Stimulated activated CD8-positive, alpha-beta memory T cell treated with anti-CD3 and anti-CD28 coated beads, Interleukin-4, amount 100 ng/mL, for 24 hours (primary cell): ENCODE measurements around the gene PXYLP1.
A peak's percentile ranks its signal among the peaks of the same experiment; 100 is the strongest.
"Not testable (repeated sequence)": the region's sequence is repeated elsewhere in the genome, so short reads cannot be mapped to it uniquely, and the experiment has no call there.

Experiments used
- DNase-seq: peaks from one replicate; pipeline ENCODE4 v3.0.0-alpha.2; 2020; ENCODE audit warnings: low read depth

PXYLP1 gene

GRCh38 chr3:141300426-141300825 lies 68.8 kb downstream of the PXYLP1 start:
- not testable (repeated sequence) for DNase-seq

- no peak for DNase-seq
These were observed 70.9 kb downstream of the PXYLP1 start for GRCh38 chr3:141302364-141303141.

- DNase-seq: no peak
These were observed 72.0 kb downstream of the PXYLP1 start for GRCh38 chr3:141303481-141304223.

- DNase-seq: no peak
These were observed 73.8 kb downstream of the PXYLP1 start for GRCh38 chr3:141305436-141305835.

GRCh38 chr3:141306276-141306675 lies 74.7 kb downstream of the PXYLP1 start:
- DNase-seq: no peak

- no peak for DNase-seq
These were observed 75.3 kb downstream of the PXYLP1 start for GRCh38 chr3:141306922-141307321.

- DNase-seq: no peak
These were observed 75.9 kb downstream of the PXYLP1 start for GRCh38 chr3:141307351-141308059.

GRCh38 chr3:141308588-141309218 lies 77.1 kb downstream of the PXYLP1 start:
- DNase-seq: no peak

- no peak for DNase-seq
These were observed 79.5 kb downstream of the PXYLP1 start for GRCh38 chr3:141311170-141311495.

- DNase-seq: peak; percentile 96
These were observed 80.1 kb downstream of the PXYLP1 start for GRCh38 chr3:141311496-141312353.

- DNase-seq: no peak
These were observed 80.9 kb downstream of the PXYLP1 start for GRCh38 chr3:141312354-141313092.

GRCh38 chr3:141313093-141313683 lies 81.6 kb downstream of the PXYLP1 start:
- no peak for DNase-seq

GRCh38 chr3:141314415-141314814 lies 82.8 kb downstream of the PXYLP1 start:
- DNase-seq: not testable (repeated sequence)

- no peak for DNase-seq
These were observed 85.2 kb downstream of the PXYLP1 start for GRCh38 chr3:141316851-141317250.

- DNase-seq: no peak
These were observed 88.9 kb downstream of the PXYLP1 start for GRCh38 chr3:141320399-141321108.

GRCh38 chr3:141321109-141321497 lies 89.5 kb downstream of the PXYLP1 start:
- DNase-seq: no peak

- no peak for DNase-seq
These were observed 92.5 kb downstream of the PXYLP1 start for GRCh38 chr3:141323936-141324704.

GRCh38 chr3:141326123-141326522 lies 94.5 kb downstream of the PXYLP1 start:
- DNase-seq: no peak

GRCh38 chr3:141326626-141327025 lies 95.0 kb downstream of the PXYLP1 start:
- DNase-seq: no peak
